DOHH2 (cell line): ENCODE measurements around the gene PRKCE.
A peak's percentile ranks its signal among the peaks of the same experiment; 100 is the strongest.

Experiments
- CTCF ChIP-seq: fragments of 200-600 bp; sonication (generic); IDR thresholded peaks from one replicate; pipeline ENCODE4 v1.5.1; 2014; ENCODE audit warnings: antibody characterized with exemption, mild to moderate bottlenecking, low read depth, low read length; ENCODE audit not compliant: poor library complexity, severe bottlenecking
- EZH2phosphoT487 ChIP-seq: fragments of 200-600 bp; sonication (generic); IDR thresholded peaks from 2 replicates; pipeline ENCODE4 v1.6.1; 2017; ENCODE audit warnings: borderline replicate concordance, mild to moderate bottlenecking, antibody characterized with exemption, low read length, moderate library complexity, mixed read lengths

- TF ChIP-seq CTCF (peak; percentile 43), EZH2phosphoT487 (no peak)
Measured at GRCh38 chr2:45610281-45611019, 41.0 kb upstream of the PRKCE start.
